Hepatocyte (in vitro differentiated cells): ENCODE data around the gene CHD5. TPM values are rescaled to one million over a fixed set of nuclear protein-coding genes. Genes with fewer than 3 reads are reported as not detected.

ENCODE experiments used
- DNase-seq: peaks from one replicate; pipeline ENCODE4 v3.0.0-alpha.2; 2016; ENCODE audit warnings: low spot score
- H2AFZ ChIP-seq: fragments of 200-600 bp; sonication (generic); 2 replicates; pipeline ENCODE4 v1.6.0; 2016; ENCODE audit warnings: antibody characterized with exemption, mild to moderate bottlenecking
- H3K27ac ChIP-seq: fragments of 200-600 bp; sonication (generic); 2 replicates; pipeline ENCODE4 v1.5.1; 2016; ENCODE audit warnings: mild to moderate bottlenecking
- H3K27me3 ChIP-seq: fragments of 200-600 bp; sonication (generic); 2 replicates; pipeline ENCODE4 v1.6.1; 2016
- H3K36me3 ChIP-seq: fragments of 200-600 bp; sonication (generic); replicated peaks from 2 replicates; pipeline ENCODE4 v1.5.1; 2016; ENCODE audit warnings: low read depth; ENCODE audit not compliant: insufficient read depth
- H3K4me1 ChIP-seq: fragments of 200-600 bp; sonication (generic); 2 replicates; pipeline ENCODE4 v1.5.1; 2016; ENCODE audit warnings: mild to moderate bottlenecking, moderate library complexity; ENCODE audit not compliant: insufficient read depth
- H3K4me2 ChIP-seq: fragments of 200-600 bp; sonication (generic); 2 replicates; pipeline ENCODE4 v1.6.0; 2016
- H3K4me3 ChIP-seq: fragments of 200-600 bp; sonication (generic); 2 replicates; pipeline ENCODE4 v1.5.1; 2016; ENCODE audit warnings: mild to moderate bottlenecking
- H3K79me2 ChIP-seq: fragments of 200-600 bp; sonication (generic); 2 replicates; pipeline ENCODE4 v1.6.0; 2017; ENCODE audit warnings: mild to moderate bottlenecking
- H3K9me2 ChIP-seq: fragments of 200-600 bp; sonication (generic); replicated peaks from 2 replicates; pipeline ENCODE4 v1.6.0; 2017; ENCODE audit warnings: mild to moderate bottlenecking; ENCODE audit not compliant: insufficient read depth
- H3K9me3 ChIP-seq: fragments of 200-600 bp; sonication (generic); 2 replicates; pipeline ENCODE4 v1.5.1; 2016; ENCODE audit warnings: low read depth, mild to moderate bottlenecking
- H4K20me1 ChIP-seq: fragments of 200-600 bp; sonication (generic); 2 replicates; pipeline ENCODE4 v1.6.0; 2016; ENCODE audit warnings: mild to moderate bottlenecking; ENCODE audit not compliant: insufficient read depth, poor library complexity, severe bottlenecking
- EZH2 ChIP-seq: fragments of 200-600 bp; sonication (generic); IDR thresholded peaks from 2 replicates; pipeline ENCODE4 v1.6.1; 2016; ENCODE audit warnings: antibody characterized with exemption, mild to moderate bottlenecking, borderline replicate concordance
- EZH2phosphoT487 ChIP-seq: fragments of 200-600 bp; sonication (generic); IDR thresholded peaks from one replicate; pipeline ENCODE4 v1.6.1; 2018; ENCODE audit warnings: antibody characterized with exemption, mild to moderate bottlenecking, low read depth, moderate library complexity; ENCODE audit not compliant: unreplicated experiment, severe bottlenecking
- WGBS: methylation state at CpG from one replicate; pipeline ENCODE4 v1.1.6; 2016; ENCODE audit warnings: low lambda C conversion rate; ENCODE audit errors: missing lambda C conversion rate; 5-methylcytosine and 5-hydroxymethylcytosine counted together
- polyA plus RNA-seq: library from polyadenylated mRNA; unstranded; fragments of >200 nt; fragmentation: Nextera tagmentation; extraction: Ambion mirVana; gene quantifications from 2 replicates; pipeline ENCODE4 v1.2.1, GENCODE V29; 2016
- total RNA-seq: library from RNA; depleted of rRNA; stranded (reverse); fragments of >200 nt; gene quantifications from 2 replicates; pipeline ENCODE4 v1.2.3, GENCODE V29; 2014
- TF ChIP-seq, protein P1 (sequence below): fragments of 200-600 bp; sonication (generic); IDR thresholded peaks from 2 replicates; pipeline ENCODE4 v1.5.1; 2016; ENCODE audit warnings: antibody characterized with exemption, mild to moderate bottlenecking; ENCODE audit not compliant: poor library complexity

CHD5 gene
- total and polyA plus RNA-seq, 2 experiments from 2014 or later, result 0.13 TPM; not detected in 1

DNA sequence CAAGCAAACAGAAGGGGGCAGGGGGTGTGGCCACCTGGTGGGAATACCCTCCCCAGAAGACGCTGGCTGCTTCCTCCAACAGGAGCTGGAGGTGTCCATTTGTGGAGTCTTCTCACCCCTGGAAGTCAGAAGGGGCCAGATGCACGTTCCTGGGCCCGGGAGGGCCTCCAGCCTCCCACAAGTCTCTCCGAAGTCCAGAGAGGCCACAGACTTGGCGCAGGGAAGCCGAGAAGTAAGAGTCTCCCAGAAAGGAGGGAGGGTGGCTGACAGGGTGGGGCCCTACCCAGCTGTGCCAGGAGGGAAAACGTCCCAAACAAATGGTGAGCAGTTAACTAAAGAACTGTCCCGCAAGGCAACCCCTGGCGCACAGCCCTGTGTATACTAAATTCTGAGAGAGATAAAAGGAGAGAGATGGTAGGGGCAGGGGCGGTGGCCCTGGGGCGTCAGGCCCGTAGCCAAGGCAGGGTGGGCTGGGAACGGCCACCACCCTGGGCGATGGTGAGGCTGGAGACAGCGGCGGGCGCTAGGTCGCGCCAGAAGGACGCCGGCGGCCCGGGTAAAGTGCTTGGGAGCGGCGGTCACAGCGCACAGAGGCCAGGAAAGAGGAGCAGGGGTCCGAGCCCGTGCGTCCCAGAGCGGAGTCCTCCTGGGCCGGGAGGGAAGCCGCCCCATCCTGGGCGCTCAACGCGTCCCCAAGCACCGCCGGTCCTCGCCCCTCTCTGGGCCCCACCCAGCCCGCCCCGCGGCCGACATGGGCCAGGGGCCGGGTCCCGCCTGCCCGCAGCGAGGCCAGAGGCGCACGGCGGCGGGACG is 1.2 kb downstream of the CHD5 start:
- Histone ChIP-seq H3K4me1 (peaks cover 12% of the 10 kb centered on the region), H3K4me3 (no peak overlapping the region), H3K9me2 (no peaks in the 10 kb centered on the region), H3K9me3 (no peaks in the 10 kb centered on the region), H3K27ac (no peak overlapping the region), H3K79me2 (no peaks in the 10 kb centered on the region), H4K20me1 (peaks cover 4% of the 10 kb centered on the region), H3K36me3 (no peaks in the 10 kb centered on the region), H2AFZ (no peak overlapping the region), H3K27me3 (peaks cover 56% of the 10 kb centered on the region), H3K4me2 (peak overlapping the region; percentile 71)
- TF ChIP-seq EZH2phosphoT487 (peak; percentile 48), EZH2 (peak; percentile 71)
- TF ChIP-seq, protein P1, sequence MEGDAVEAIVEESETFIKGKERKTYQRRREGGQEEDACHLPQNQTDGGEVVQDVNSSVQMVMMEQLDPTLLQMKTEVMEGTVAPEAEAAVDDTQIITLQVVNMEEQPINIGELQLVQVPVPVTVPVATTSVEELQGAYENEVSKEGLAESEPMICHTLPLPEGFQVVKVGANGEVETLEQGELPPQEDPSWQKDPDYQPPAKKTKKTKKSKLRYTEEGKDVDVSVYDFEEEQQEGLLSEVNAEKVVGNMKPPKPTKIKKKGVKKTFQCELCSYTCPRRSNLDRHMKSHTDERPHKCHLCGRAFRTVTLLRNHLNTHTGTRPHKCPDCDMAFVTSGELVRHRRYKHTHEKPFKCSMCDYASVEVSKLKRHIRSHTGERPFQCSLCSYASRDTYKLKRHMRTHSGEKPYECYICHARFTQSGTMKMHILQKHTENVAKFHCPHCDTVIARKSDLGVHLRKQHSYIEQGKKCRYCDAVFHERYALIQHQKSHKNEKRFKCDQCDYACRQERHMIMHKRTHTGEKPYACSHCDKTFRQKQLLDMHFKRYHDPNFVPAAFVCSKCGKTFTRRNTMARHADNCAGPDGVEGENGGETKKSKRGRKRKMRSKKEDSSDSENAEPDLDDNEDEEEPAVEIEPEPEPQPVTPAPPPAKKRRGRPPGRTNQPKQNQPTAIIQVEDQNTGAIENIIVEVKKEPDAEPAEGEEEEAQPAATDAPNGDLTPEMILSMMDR, result no peak
- no peak for DNase-seq
- WGBS, result 14% methylated on average over 32 of the region's 51 CpGs

DNA sequence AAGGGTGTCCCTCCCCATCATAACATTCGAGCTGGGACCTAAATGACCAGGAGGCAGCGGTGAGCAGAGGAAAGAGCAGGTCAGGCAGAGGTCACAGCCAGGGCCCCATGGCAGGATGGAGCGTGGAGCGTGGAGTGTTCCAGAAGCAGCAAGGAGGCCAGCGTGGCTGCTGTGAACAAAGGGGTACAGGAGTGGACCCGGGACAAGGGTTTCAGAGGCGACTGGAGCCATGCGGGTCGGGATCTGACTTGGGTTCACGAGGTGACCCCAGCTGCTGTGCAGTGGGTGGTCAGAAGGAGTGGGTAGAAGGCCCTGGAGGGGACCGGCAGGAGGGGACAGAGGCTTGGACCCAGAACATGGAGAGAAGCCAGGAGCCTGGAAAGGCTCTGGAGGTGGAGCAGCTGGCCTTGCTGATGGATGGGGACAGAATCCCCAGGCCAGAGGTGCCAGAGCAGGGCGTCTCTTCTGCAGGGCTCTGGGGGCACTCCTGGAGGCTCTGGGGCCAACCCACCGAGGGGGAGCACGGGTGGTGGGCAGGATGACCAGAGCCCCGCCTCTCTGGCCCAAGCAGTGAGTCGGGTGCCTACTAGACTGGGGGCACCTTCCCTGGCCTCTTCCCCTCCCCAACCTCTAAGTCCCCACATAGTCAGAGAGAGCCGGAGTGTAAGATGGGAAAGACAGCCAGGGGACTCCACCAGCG is 2.3 kb downstream of the CHD5 start:
- no peaks in the 10 kb centered on the region for H3K36me3 ChIP-seq
- 90% methylated on average over 16 of the region's 18 CpGs for WGBS
- H4K20me1 ChIP-seq, result peaks cover 3% of the 10 kb centered on the region
- peaks cover 12% of the 10 kb centered on the region for H3K4me1 ChIP-seq
- TF ChIP-seq, protein P1, result no peak
- TF ChIP-seq EZH2phosphoT487 (no peak), EZH2 (no peak)
- H3K79me2 ChIP-seq, result no peaks in the 10 kb centered on the region
- H3K27ac ChIP-seq, result no peak overlapping the region
- no peak overlapping the region for H3K4me2 ChIP-seq
- H2AFZ ChIP-seq, result no peak overlapping the region
- peaks cover 56% of the 10 kb centered on the region for H3K27me3 ChIP-seq
- H3K9me2 ChIP-seq, result no peaks in the 10 kb centered on the region
- H3K4me3 ChIP-seq, result no peak overlapping the region
- no peaks in the 10 kb centered on the region for H3K9me3 ChIP-seq
- no peak for DNase-seq

DNA sequence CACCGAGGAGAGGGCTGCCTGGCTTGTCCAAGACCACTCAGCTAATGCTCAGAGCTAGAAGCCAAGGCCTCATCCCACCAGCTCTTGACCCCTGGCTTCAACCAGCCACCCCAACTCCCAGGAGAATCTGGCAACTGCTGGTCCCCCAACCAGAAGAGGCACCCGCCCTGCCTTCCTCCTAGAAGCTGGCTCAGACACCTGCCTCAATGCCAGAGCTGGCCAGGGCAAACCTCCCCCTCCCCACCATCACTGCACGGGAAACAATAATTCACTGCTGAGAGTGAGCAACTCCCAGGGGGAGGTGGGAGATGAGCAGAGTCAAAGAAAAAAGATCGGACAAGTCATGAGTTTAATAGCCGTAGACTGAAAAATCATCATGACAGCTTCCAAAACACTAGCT is 3.3 kb downstream of the CHD5 start:
- no peak overlapping the region for H2AFZ ChIP-seq
- H3K9me3 ChIP-seq, result no peaks in the 10 kb centered on the region
- H4K20me1 ChIP-seq, result peaks cover 3% of the 10 kb centered on the region
- no peaks in the 10 kb centered on the region for H3K9me2 ChIP-seq
- no peak for TF ChIP-seq EZH2phosphoT487
- TF ChIP-seq, protein P1, result no peak
- TF ChIP-seq EZH2, result no peak
- H3K36me3 ChIP-seq, result no peaks in the 10 kb centered on the region
- H3K27me3 ChIP-seq, result peaks cover 53% of the 10 kb centered on the region
- H3K4me1 ChIP-seq, result peaks cover 12% of the 10 kb centered on the region
- H3K27ac ChIP-seq, result no peak overlapping the region
- no peak overlapping the region for H3K4me3 ChIP-seq
- no peak for DNase-seq
- 79% methylated on average over 5 of the region's 5 CpGs for whole genome bisulfite sequencing
- H3K79me2 ChIP-seq, result no peaks in the 10 kb centered on the region
- no peak overlapping the region for H3K4me2 ChIP-seq
